Mammary epithelial cell (primary cell): ENCODE results near the gene CCL11.

Experiments used
- EZH2 ChIP-seq: IDR thresholded peaks from 2 replicates; pipeline ENCODE4 v1.6.1; 2012; ENCODE audit warnings: low read length, inconsistent platforms, borderline replicate concordance
- TF ChIP-seq, protein P1 (sequence below), 2 donors: IDR thresholded peaks in 1 of 2; conservative IDR thresholded peaks in 1 of 2; 2 replicates each; pipeline ENCODE4 v1.5.1; 2011 to 2012; ENCODE audit warnings: inconsistent platforms in 2 of 2, low read length in 2 of 2, mild to moderate bottlenecking in 2 of 2, control low read depth in 1 of 2, low read depth in 1 of 2; ENCODE audit not compliant: insufficient read depth in 1 of 2; ENCODE audit errors: extremely low read depth in 1 of 2

- TF ChIP-seq, protein P1, sequence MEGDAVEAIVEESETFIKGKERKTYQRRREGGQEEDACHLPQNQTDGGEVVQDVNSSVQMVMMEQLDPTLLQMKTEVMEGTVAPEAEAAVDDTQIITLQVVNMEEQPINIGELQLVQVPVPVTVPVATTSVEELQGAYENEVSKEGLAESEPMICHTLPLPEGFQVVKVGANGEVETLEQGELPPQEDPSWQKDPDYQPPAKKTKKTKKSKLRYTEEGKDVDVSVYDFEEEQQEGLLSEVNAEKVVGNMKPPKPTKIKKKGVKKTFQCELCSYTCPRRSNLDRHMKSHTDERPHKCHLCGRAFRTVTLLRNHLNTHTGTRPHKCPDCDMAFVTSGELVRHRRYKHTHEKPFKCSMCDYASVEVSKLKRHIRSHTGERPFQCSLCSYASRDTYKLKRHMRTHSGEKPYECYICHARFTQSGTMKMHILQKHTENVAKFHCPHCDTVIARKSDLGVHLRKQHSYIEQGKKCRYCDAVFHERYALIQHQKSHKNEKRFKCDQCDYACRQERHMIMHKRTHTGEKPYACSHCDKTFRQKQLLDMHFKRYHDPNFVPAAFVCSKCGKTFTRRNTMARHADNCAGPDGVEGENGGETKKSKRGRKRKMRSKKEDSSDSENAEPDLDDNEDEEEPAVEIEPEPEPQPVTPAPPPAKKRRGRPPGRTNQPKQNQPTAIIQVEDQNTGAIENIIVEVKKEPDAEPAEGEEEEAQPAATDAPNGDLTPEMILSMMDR (conservative IDR thresholded peaks at IDR 0.05 in 1 of 2, IDR thresholded peaks at IDR 0.05 in 1 of 2; ENCODE audit: extremely low read depth in 1 of 2, insufficient read depth in 1 of 2, low read depth in 1 of 2, low read length in 2 of 2), result no peak
- TF ChIP-seq EZH2, result no peak
These were observed 20.1 kb downstream of the CCL11 start for GRCh38 chr17:34305606-34306005.
